ENCODE results near the gene CCNF.
A peak's percentile ranks its signal among the peaks of the same experiment; 100 is the strongest.

CCNF gene

GRCh38 chr16:2457267-2457666 is 28.0 kb downstream of the CCNF start:
- DNase-seq (ENCODE audit: low read depth), result no peak

- DNase-seq (ENCODE audit: low read depth), result no peak
Measured at GRCh38 chr16:2457946-2458345, 28.7 kb downstream of the CCNF start.

- no peak for DNase-seq (ENCODE audit: low read depth)
Measured at GRCh38 chr16:2458887-2459646, 29.8 kb downstream of the CCNF start.

GRCh38 chr16:2459647-2460390 is 30.6 kb downstream of the CCNF start, which contains the start of gene TEDC2:
Gene TEDC2, plus strand, starts transcription at chr16:2460109. Its CDS starts 36 bp downstream, at chr16:2460145.
- peak; percentile 93 for DNase-seq (ENCODE audit: low read depth)

GRCh38 chr16:2460391-2460713 is 31.1 kb downstream of the CCNF start:
- DNase-seq (ENCODE audit: low read depth), result no peak

- DNase-seq (ENCODE audit: low read depth), result no peak
Measured at GRCh38 chr16:2460916-2461315, 31.7 kb downstream of the CCNF start.

GRCh38 chr16:2462031-2462866 is 33.0 kb downstream of the CCNF start:
- DNase-seq (ENCODE audit: low read depth), result no peak

GRCh38 chr16:2464333-2464732 is 35.1 kb downstream of the CCNF start:
- DNase-seq (ENCODE audit: low read depth), result no peak

- no peak for DNase-seq (ENCODE audit: low read depth)
Measured at GRCh38 chr16:2465653-2466415, 36.6 kb downstream of the CCNF start.

- DNase-seq (ENCODE audit: low read depth), result no peak
Measured at GRCh38 chr16:2466667-2467527, 37.6 kb downstream of the CCNF start.

- peak; percentile 51 for DNase-seq (ENCODE audit: low read depth)
Measured at GRCh38 chr16:2467528-2468232, 38.4 kb downstream of the CCNF start.

GRCh38 chr16:2468233-2468724 is 39.0 kb downstream of the CCNF start:
- no peak for DNase-seq (ENCODE audit: low read depth)

GRCh38 chr16:2468725-2469398 is 39.6 kb downstream of the CCNF start:
- no peak for DNase-seq (ENCODE audit: low read depth)

GRCh38 chr16:2469399-2470233 is 40.4 kb downstream of the CCNF start:
- DNase-seq (ENCODE audit: low read depth), result no peak

GRCh38 chr16:2470234-2470601 is 41.0 kb downstream of the CCNF start:
- no peak for DNase-seq (ENCODE audit: low read depth)

- DNase-seq (ENCODE audit: low read depth), result no peak
Measured at GRCh38 chr16:2470603-2471015, 41.4 kb downstream of the CCNF start.

GRCh38 chr16:2471016-2471652 is 41.9 kb downstream of the CCNF start, which contains the start of gene NTN3:
Gene NTN3, plus strand, starts transcription at chr16:2471297. Its CDS starts 405 bp downstream, at chr16:2471702.
- no peak for DNase-seq (ENCODE audit: low read depth)
